Measurements from ENCODE around the gene TRPT1.

Gene TRPT1

GRCh38 chr11:64229090-64229743 is 3.2 kb upstream of the TRPT1 start:
- DNase-seq = no peak

GRCh38 chr11:64227405-64227956 is 1.5 kb upstream of the TRPT1 start:
- DNase-seq = no peak

GRCh38 chr11:64226507-64227051 is 593 bp upstream of the TRPT1 start:
- DNase-seq = peak; percentile 85

- no peak for DNase-seq
Measured at GRCh38 chr11:64224891-64225607, 937 bp downstream of the TRPT1 start.

GRCh38 chr11:64224151-64224890 is 1.7 kb downstream of the TRPT1 start:
- DNase-seq = no peak

- DNase-seq = no peak
Measured at GRCh38 chr11:64223001-64223651, 2.9 kb downstream of the TRPT1 start.

GRCh38 chr11:64222651-64223000 is 3.4 kb downstream of the TRPT1 start:
- DNase-seq = no peak

GRCh38 chr11:64220798-64221197 is 5.2 kb downstream of the TRPT1 start:
- DNase-seq = no peak

- no peak for DNase-seq
Measured at GRCh38 chr11:64220271-64220670, 5.7 kb downstream of the TRPT1 start.

GRCh38 chr11:64219755-64220154 is 6.2 kb downstream of the TRPT1 start:
- no peak for DNase-seq

- no peak for DNase-seq
Measured at GRCh38 chr11:64219354-64219684, 6.7 kb downstream of the TRPT1 start.

- no peak for DNase-seq
Measured at GRCh38 chr11:64218628-64219353, 7.2 kb downstream of the TRPT1 start.

- DNase-seq = no peak
Measured at GRCh38 chr11:64216879-64217278, 9.1 kb downstream of the TRPT1 start.

GRCh38 chr11:64211181-64211872 is 14.7 kb downstream of the TRPT1 start:
- DNase-seq = no peak

GRCh38 chr11:64210301-64211020 is 15.5 kb downstream of the TRPT1 start:
- no peak for DNase-seq

GRCh38 chr11:64209563-64209843 is 16.5 kb downstream of the TRPT1 start:
- DNase-seq = no peak

- no peak for DNase-seq
Measured at GRCh38 chr11:64208796-64209562, 17.0 kb downstream of the TRPT1 start.

- peak; percentile 71 for DNase-seq
Measured at GRCh38 chr11:64208086-64208795, 17.7 kb downstream of the TRPT1 start.

GRCh38 chr11:64207256-64208085 is 18.5 kb downstream of the TRPT1 start:
- peak; percentile 93 for DNase-seq
